B cell (primary cell): ENCODE data around the gene DYRK2. TPM values are rescaled to one million over a fixed set of nuclear protein-coding genes. Genes with fewer than 3 reads are reported as not detected.

Experiments
- ATAC-seq: fragments of 200-7000 bp; cut with Tn5 transposase; one replicate; pipeline ENCODE4 v1.10.0; 2021; ENCODE audit warnings: low read depth, mild to moderate bottlenecking, moderate number of reproducible peaks, moderate library complexity
- CTCF ChIA-PET: fragments of 350-600 bp; sonication (Branson Sonifier 250); formaldehyde crosslinking; loops from one replicate; lab custom pipeline; 2021; ENCODE audit warnings: antibody characterized with exemption, inconsistent platforms; lab: Charles Lee
- POLR2A ChIA-PET: fragments of 350-600 bp; sonication (Branson Sonifier 250); formaldehyde crosslinking; loops from one replicate; lab custom pipeline; 2021; ENCODE audit warnings: antibody characterized with exemption; lab: Charles Lee
- DNase-seq: peaks from one replicate; pipeline ENCODE4 v3.0.0; 2013
- H2AFZ ChIP-seq: 2 replicates; pipeline ENCODE4 v1.6.1; 2012; ENCODE audit warnings: mild to moderate bottlenecking, low read depth, low read length; ENCODE audit not compliant: insufficient read depth, poor library complexity, severe bottlenecking
- H3K27ac ChIP-seq, 2 donors: 1 replicate in 1 of 2; 2 replicates in 1 of 2; pipeline ENCODE4 v1.5.1; 2012 to 2013; ENCODE audit warnings: low read length in 2 of 2, mild to moderate bottlenecking in 2 of 2, moderate library complexity in 1 of 2
- H3K27me3 ChIP-seq, 4 experiments: fragments of 200-600 bp in 1 of 4; sonication (generic) in 1 of 4; replicated peaks in 1 of 4; 1 replicate in 2 of 4; 2 replicates in 2 of 4; pipeline versions ENCODE4 v1.6.1 to v1.7.0; 2013 to 2016; ENCODE audit warnings: low read length in 3 of 4, mild to moderate bottlenecking in 2 of 4, mixed read lengths in 1 of 4, moderate library complexity in 1 of 4; ENCODE audit not compliant: insufficient read depth in 4 of 4, control insufficient read depth in 3 of 4; ENCODE audit errors: control extremely low read depth in 1 of 4
- H3K36me3 ChIP-seq, 2 experiments: replicated peaks in 1 of 2; 1 replicate in 1 of 2; 2 replicates in 1 of 2; pipeline versions ENCODE4 v1.6.1 to v1.7.1; 2013; ENCODE audit warnings: low read length in 1 of 2; ENCODE audit not compliant: insufficient read depth in 2 of 2, control insufficient read depth in 1 of 2; ENCODE audit errors: control extremely low read depth in 1 of 2, extremely low read depth in 1 of 2
- H3K4me1 ChIP-seq, 2 donors: fragments of 200-600 bp in 1 of 2; sonication (generic) in 1 of 2; 1 replicate in 1 of 2; 2 replicates in 1 of 2; pipeline versions ENCODE4 v1.5.1 to v1.6.1; 2013 to 2017; ENCODE audit warnings: low read length in 2 of 2; ENCODE audit not compliant: control insufficient read depth in 2 of 2, insufficient read depth in 2 of 2
- H3K4me2 ChIP-seq: replicated peaks from 2 replicates; pipeline ENCODE3; 2012; ENCODE audit warnings: mild to moderate bottlenecking, low read depth, low read length; ENCODE audit not compliant: poor library complexity, severe bottlenecking
- H3K4me3 ChIP-seq, 5 experiments: fragments of 200-600 bp in 1 of 5; sonication (generic) in 1 of 5; 1 replicate in 3 of 5; 2 replicates in 2 of 5; pipeline versions ENCODE4 v1.5.1 to v1.7.0; 2011 to 2016; ENCODE audit warnings: low read length in 4 of 5, mild to moderate bottlenecking in 4 of 5, low read depth in 2 of 5, control low read depth in 1 of 5, moderate library complexity in 1 of 5; ENCODE audit not compliant: insufficient read depth in 1 of 5; ENCODE audit errors: control extremely low read depth in 1 of 5, extremely low read depth in 1 of 5
- H3K79me2 ChIP-seq: fragments of 200-600 bp; sonication (generic); one replicate; pipeline ENCODE4 v1.6.0; 2016; ENCODE audit warnings: low read length; ENCODE audit not compliant: control insufficient read depth, insufficient read depth
- H3K9ac ChIP-seq: fragments of 200-600 bp; sonication (generic); 2 replicates; pipeline ENCODE4 v1.6.1; 2017; ENCODE audit warnings: mild to moderate bottlenecking, low read length, moderate library complexity
- H3K9me3 ChIP-seq, 3 donors: one replicate each; pipeline versions ENCODE4 v1.6.1 to v1.7.1; 2013; ENCODE audit warnings: low read length in 2 of 3; ENCODE audit not compliant: control insufficient read depth in 2 of 3, insufficient read depth in 1 of 3; ENCODE audit errors: control extremely low read depth in 1 of 3
- H4K20me1 ChIP-seq: 2 replicates; pipeline ENCODE4 v1.6.0; 2012; ENCODE audit warnings: mild to moderate bottlenecking, low read length; ENCODE audit not compliant: insufficient read depth, control insufficient read depth, poor library complexity, severe bottlenecking
- H3K27ac Mint-ChIP-seq: one replicate; pipeline ENCODE4 v1.8.0; 2021; ENCODE audit warnings: mixed read lengths
- H3K27me3 Mint-ChIP-seq: one replicate; pipeline ENCODE4 v1.8.0; 2021; ENCODE audit warnings: mixed read lengths
- H3K4me1 Mint-ChIP-seq: one replicate; pipeline ENCODE4 v1.8.0; 2021; ENCODE audit warnings: mixed read lengths
- H3K4me3 Mint-ChIP-seq: one replicate; pipeline ENCODE4 v1.8.0; 2021; ENCODE audit warnings: mixed read lengths
- H3K9me3 Mint-ChIP-seq: one replicate; pipeline ENCODE4 v1.8.0; 2022; ENCODE audit warnings: mixed read lengths; ENCODE audit not compliant: insufficient read depth
- EZH2 ChIP-seq: IDR thresholded peaks from 2 replicates; pipeline ENCODE4 v1.6.1; 2012; ENCODE audit warnings: borderline replicate concordance, low read depth, mild to moderate bottlenecking, moderate library complexity, low read length; ENCODE audit not compliant: insufficient read depth, poor library complexity, severe bottlenecking
- WGBS: methylation state at CpG from one replicate; pipeline ENCODE4 v1.1.5; 2013; ENCODE audit warnings: missing lambda C conversion rate; ENCODE audit not compliant: insufficient coverage; 5-methylcytosine and 5-hydroxymethylcytosine counted together
- intact Hi-C: fragments of 100-400 bp; cut with micrococcal nuclease; formaldehyde crosslinking; loops from one replicate; pipeline ENCODE4 v1.10.0; 2022
- polyA plus RNA-seq: library from polyadenylated mRNA; depleted of rRNA; stranded (reverse); fragments of >200 nt; gene quantifications from 2 replicates; pipeline ENCODE4 v1.2.3, GENCODE V29; 2012
- total RNA-seq, 2 donors: library from RNA; stranded (reverse); fragments of 120-200 nt in 1 of 2; gene quantifications; 1 replicate in 1 of 2; 2 replicates in 1 of 2; pipeline versions ENCODE4 v1.2.3 to v1.2.4, GENCODE V29; 2013 to 2022
- TF ChIP-seq, protein P1 (sequence below): fragments of 200-600 bp; IDR thresholded peaks from one replicate; pipeline ENCODE4 v1.8.0; 2022; ENCODE audit warnings: antibody characterized with exemption, mild to moderate bottlenecking

Gene DYRK2
- total and polyA plus RNA-seq, 2 donors (not counting 1 experiment from before 2014, with no cell fraction given), result 21.3 to 75.3 TPM

DNA sequence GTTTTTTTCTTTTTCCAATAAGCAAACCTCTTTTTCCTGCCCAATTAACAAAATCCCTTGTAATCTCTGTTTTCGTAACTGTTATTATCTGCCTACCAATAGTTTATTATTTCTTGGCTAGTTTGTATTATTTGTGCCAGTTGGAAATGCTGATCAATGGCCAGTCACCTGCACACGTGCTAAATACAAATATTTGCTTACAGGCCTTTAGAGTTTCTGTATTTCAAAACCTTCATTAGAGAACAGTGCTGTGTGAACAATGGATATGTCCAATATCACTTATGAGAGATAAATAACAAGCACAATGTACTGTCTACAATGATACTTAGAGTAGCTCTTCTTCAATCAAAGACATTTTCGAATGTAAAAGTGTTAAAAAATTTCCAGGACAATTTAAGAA is 10.8 kb upstream of the DYRK2 start:
- H3K4me2 ChIP-seq, result no peak overlapping the region
- no peak overlapping the region for H3K27ac ChIP-seq
- no peaks in the 10 kb centered on the region for H4K20me1 ChIP-seq
- no peak overlapping the region for H3K4me3 ChIP-seq
- CTCF ChIA-PET, result interaction anchor here (1.3 kb wide), 1 partner anchor 10 kb away, joined by 3 read pairs; no protein-coding TSS in a partner anchor
- H2AFZ ChIP-seq, result no peak overlapping the region
- H3K79me2 ChIP-seq, result no peaks in the 10 kb centered on the region
- Mint-ChIP-seq H3K9me3 (no peaks in the 10 kb centered on the region), H3K27ac (no peak overlapping the region), H3K4me1 (peaks cover 22% of the 10 kb centered on the region), H3K27me3 (no peaks in the 10 kb centered on the region), H3K4me3 (no peak overlapping the region)
- no peaks in the 10 kb centered on the region for H3K27me3 ChIP-seq
- no peak overlapping the region for H3K9ac ChIP-seq
- WGBS, result no CpG with 5 or more reads among the region's 3 CpGs
- no peaks in the 10 kb centered on the region for H3K36me3 ChIP-seq
- peaks cover 22% of the 10 kb centered on the region in 2 donors for H3K4me1 ChIP-seq
- ATAC-seq (no peak), DNase-seq (no peak)
- POLR2A ChIA-PET, result no interaction called here
- intact Hi-C loops, result no loop called here
- no peaks in the 10 kb centered on the region for H3K9me3 ChIP-seq
- TF ChIP-seq EZH2, result no peak
- TF ChIP-seq, protein P1, sequence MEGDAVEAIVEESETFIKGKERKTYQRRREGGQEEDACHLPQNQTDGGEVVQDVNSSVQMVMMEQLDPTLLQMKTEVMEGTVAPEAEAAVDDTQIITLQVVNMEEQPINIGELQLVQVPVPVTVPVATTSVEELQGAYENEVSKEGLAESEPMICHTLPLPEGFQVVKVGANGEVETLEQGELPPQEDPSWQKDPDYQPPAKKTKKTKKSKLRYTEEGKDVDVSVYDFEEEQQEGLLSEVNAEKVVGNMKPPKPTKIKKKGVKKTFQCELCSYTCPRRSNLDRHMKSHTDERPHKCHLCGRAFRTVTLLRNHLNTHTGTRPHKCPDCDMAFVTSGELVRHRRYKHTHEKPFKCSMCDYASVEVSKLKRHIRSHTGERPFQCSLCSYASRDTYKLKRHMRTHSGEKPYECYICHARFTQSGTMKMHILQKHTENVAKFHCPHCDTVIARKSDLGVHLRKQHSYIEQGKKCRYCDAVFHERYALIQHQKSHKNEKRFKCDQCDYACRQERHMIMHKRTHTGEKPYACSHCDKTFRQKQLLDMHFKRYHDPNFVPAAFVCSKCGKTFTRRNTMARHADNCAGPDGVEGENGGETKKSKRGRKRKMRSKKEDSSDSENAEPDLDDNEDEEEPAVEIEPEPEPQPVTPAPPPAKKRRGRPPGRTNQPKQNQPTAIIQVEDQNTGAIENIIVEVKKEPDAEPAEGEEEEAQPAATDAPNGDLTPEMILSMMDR, result no peak

DNA sequence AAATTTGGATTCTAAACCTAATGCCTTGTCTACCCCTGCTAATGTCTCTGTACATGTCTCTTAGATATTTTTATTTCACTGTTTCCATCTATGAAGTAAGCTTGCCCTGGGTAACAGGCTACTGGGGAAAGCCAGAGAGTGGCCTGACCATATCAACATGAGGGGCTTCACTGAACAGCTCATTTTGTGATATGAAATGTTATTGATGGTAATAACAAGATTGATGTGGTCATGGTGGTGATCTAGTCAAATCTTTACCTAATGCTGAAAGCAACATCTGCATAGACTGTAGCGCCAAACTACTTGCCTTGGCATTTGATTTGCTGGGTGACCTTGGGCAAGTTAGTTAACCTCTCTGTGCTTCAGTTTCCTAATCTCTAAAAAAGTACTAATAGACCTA is 9.9 kb upstream of the DYRK2 start:
- H2AFZ ChIP-seq, result no peak overlapping the region
- no peaks in the 10 kb centered on the region for H3K27me3 ChIP-seq
- no peak overlapping the region for H3K27ac ChIP-seq
- CTCF ChIA-PET, result no interaction called here
- no peaks in the 10 kb centered on the region for H3K79me2 ChIP-seq
- ATAC-seq (no peak), DNase-seq (no peak)
- peaks cover 13 to 14% of the 10 kb centered on the region in 2 donors for H3K4me1 ChIP-seq
- POLR2A ChIA-PET, result interaction anchor here (1.0 kb wide), 1 partner anchor 9 kb away, joined by 3 read pairs; the partner anchor contains the start of gene DYRK2
- TF ChIP-seq, protein P1, result no peak
- TF ChIP-seq EZH2, result no peak
- H3K27me3 Mint-ChIP-seq, result no peaks in the 10 kb centered on the region
- H3K36me3 ChIP-seq, result no peaks in the 10 kb centered on the region
- H3K9ac ChIP-seq, result no peak overlapping the region
- no peak overlapping the region for H3K4me3 Mint-ChIP-seq
- intact Hi-C loops, result no loop called here
- no peaks in the 10 kb centered on the region for H3K9me3 Mint-ChIP-seq
- H3K27ac Mint-ChIP-seq, result no peak overlapping the region
- WGBS, result no CpG with 5 or more reads among the region's 1 CpG
- H3K4me2 ChIP-seq, result no peak overlapping the region
- H3K4me1 Mint-ChIP-seq, result peaks cover 12% of the 10 kb centered on the region
- H3K4me3 ChIP-seq, result no peak overlapping the region
- H3K9me3 ChIP-seq, result no peaks in the 10 kb centered on the region
- no peaks in the 10 kb centered on the region for H4K20me1 ChIP-seq
